Thoracic aorta (tissue), 2 donors: ENCODE results near the gene UTP18. TPM values are rescaled to one million over a fixed set of nuclear protein-coding genes. Genes with fewer than 3 reads are reported as not detected.
"Not testable (repeated sequence)": the region's sequence is repeated elsewhere in the genome, so short reads cannot be mapped to it uniquely, and the experiment has no call there.

Source experiments
- ATAC-seq: fragments of 150-250 bp; one replicate; pipeline ENCODE4 v1.8.0; 2017; ENCODE audit warnings: low read depth; ENCODE audit not compliant: insufficient number of reproducible peaks, low FRiP score
- DNase-seq: peaks from one replicate; pipeline ENCODE4 v3.0.0-alpha.2; 2020; ENCODE audit warnings: low spot score
- H3K27ac ChIP-seq, 2 donors: fragments of 200-600 bp; sonication (generic); 1 replicate in 1 of 2; 2 replicates in 1 of 2; pipeline ENCODE4 v1.5.1; 2016; ENCODE audit warnings: mild to moderate bottlenecking in 2 of 2, moderate library complexity in 2 of 2
- H3K27me3 ChIP-seq: fragments of 200-600 bp; sonication (generic); replicated peaks from 2 replicates; pipeline ENCODE4 v1.6.0; 2016; ENCODE audit warnings: mild to moderate bottlenecking; ENCODE audit not compliant: insufficient read depth
- H3K36me3 ChIP-seq: fragments of 200-600 bp; sonication (generic); one replicate; pipeline ENCODE4 v1.5.1; 2016
- H3K4me1 ChIP-seq, 2 donors: fragments of 200-600 bp; sonication (generic); 1 replicate in 1 of 2; 2 replicates in 1 of 2; pipeline versions ENCODE4 v1.5.1 to v1.6.0; 2016; ENCODE audit warnings: low read depth in 2 of 2, mild to moderate bottlenecking in 1 of 2; ENCODE audit not compliant: control insufficient read depth in 1 of 2
- H3K4me3 ChIP-seq: fragments of 200-600 bp; sonication (generic); 2 replicates; pipeline ENCODE4 v1.5.1; 2016; ENCODE audit warnings: mild to moderate bottlenecking
- H3K9me3 ChIP-seq: fragments of 200-600 bp; sonication (generic); 2 replicates; pipeline ENCODE4 v1.5.1; 2016
- CTCF ChIP-seq: fragments of 200-600 bp; sonication (generic); IDR thresholded peaks from one replicate; pipeline ENCODE4 v1.5.1; 2019; ENCODE audit warnings: antibody characterized with exemption
- total RNA-seq, 2 donors: library from RNA; depleted of rRNA; stranded (reverse); fragments of >200 nt; gene quantifications; one replicate each; pipeline versions ENCODE4 v1.1.0 to v1.2.3, GENCODE V29; 2016

UTP18 gene
- 10 to 100 TPM; 14.5 to 27.4 TPM for total RNA-seq

GRCh38 chr17:51260237-51261023, at the start of gene UTP18:
Gene UTP18, plus strand, starts transcription at chr17:51260546. Its CDS starts 39 bp downstream, at chr17:51260585.
- no peaks in the 10 kb centered on the region for H3K36me3 ChIP-seq
- DNase-seq (peak; percentile 80), ATAC-seq (peak; percentile 99)
- H3K4me1 ChIP-seq = peaks cover 26 to 45% of the 10 kb centered on the region in 2 donors
- H3K4me3 ChIP-seq = peak within 1 kb of the TSS; percentile 86
- TF ChIP-seq CTCF = no peak
- no peaks in the 10 kb centered on the region for H3K27me3 ChIP-seq
- H3K27ac ChIP-seq = peak within 1 kb of the TSS; percentile 91 to 97
- H3K9me3 ChIP-seq = no peaks in the 10 kb centered on the region

- no peak for TF ChIP-seq CTCF
- no peak for ATAC-seq
- peaks cover 26% of the 10 kb centered on the region for H3K36me3 ChIP-seq
Measured at GRCh38 chr17:51214920-51215319, 45.4 kb upstream of the UTP18 start.

DNA sequence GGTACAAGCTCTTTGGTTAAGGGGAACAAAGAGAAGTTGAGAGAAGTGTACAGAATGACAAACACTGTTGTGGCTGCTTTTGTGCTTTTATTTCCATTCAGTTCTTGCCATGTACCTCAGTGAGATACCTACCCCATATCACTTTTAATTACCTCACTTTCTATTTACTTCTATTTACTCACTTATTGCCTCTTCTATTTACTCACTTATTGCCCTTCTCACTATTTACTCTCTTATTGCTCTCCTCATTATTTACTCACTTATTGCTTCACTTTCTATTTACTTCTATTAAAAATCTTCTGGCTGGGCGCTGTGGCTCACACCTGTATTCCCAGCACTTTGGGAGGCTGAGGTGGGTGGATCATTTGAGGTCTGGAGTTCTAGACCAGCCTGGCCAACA, 42.4 kb upstream of the UTP18 start:
- no peak for TF ChIP-seq CTCF
- no peaks in the 10 kb centered on the region for H3K9me3 ChIP-seq
- ATAC-seq (no peak), DNase-seq (no peak)
- H3K27me3 ChIP-seq = no peaks in the 10 kb centered on the region
- H3K4me1 ChIP-seq = no peaks in the 10 kb centered on the region
- no peak overlapping the region for H3K4me3 ChIP-seq
- H3K36me3 ChIP-seq = peaks cover 25% of the 10 kb centered on the region
- no peak overlapping the region for H3K27ac ChIP-seq

More at GRCh38 chr17:51214920-51215319, 45.4 kb upstream of the UTP18 start:
- H3K9me3 ChIP-seq = no peaks in the 10 kb centered on the region
- no peaks in the 10 kb centered on the region for H3K4me1 ChIP-seq
- no peak overlapping the region for H3K27ac ChIP-seq
- no peaks in the 10 kb centered on the region for H3K27me3 ChIP-seq
- no peak overlapping the region for H3K4me3 ChIP-seq
- DNase-seq = no peak

- H3K4me1 ChIP-seq = peaks cover 3 to 6% of the 10 kb centered on the region in 2 donors
- peaks cover 14% of the 10 kb centered on the region for H3K36me3 ChIP-seq
- H3K4me3 ChIP-seq = no peak overlapping the region
- DNase-seq = no peak
- H3K9me3 ChIP-seq = no peaks in the 10 kb centered on the region
- TF ChIP-seq CTCF = no peak
- no peaks in the 10 kb centered on the region for H3K27me3 ChIP-seq
- no peak overlapping the region for H3K27ac ChIP-seq
- no peak for ATAC-seq
Measured at GRCh38 chr17:51221322-51221721, 39.0 kb upstream of the UTP18 start.

- DNase-seq (no peak), ATAC-seq (no peak)
- H3K4me3 ChIP-seq = no peak overlapping the region
- H3K4me1 ChIP-seq = peaks cover 6 to 7% of the 10 kb centered on the region in 2 donors
- no peak for TF ChIP-seq CTCF
- peak overlapping the region in 1 of 2 donors; percentile 19 for H3K27ac ChIP-seq
- no peaks in the 10 kb centered on the region for H3K27me3 ChIP-seq
- H3K9me3 ChIP-seq = no peaks in the 10 kb centered on the region
- peaks cover 5% of the 10 kb centered on the region for H3K36me3 ChIP-seq
Measured at GRCh38 chr17:51224402-51225262, 35.7 kb upstream of the UTP18 start.

- H3K36me3 ChIP-seq, H3K9me3 ChIP-seq, H3K4me3 ChIP-seq, ATAC-seq, H3K27me3 ChIP-seq, H3K27ac ChIP-seq, DNase-seq: not testable (repeated sequence)
- H3K4me1 ChIP-seq = peaks cover 6 to 11% of the 10 kb centered on the region in 2 donors
Measured at GRCh38 chr17:51225523-51225922, 34.8 kb upstream of the UTP18 start.
